Measurements from ENCODE around the gene TUBB4B. TPM values are rescaled to one million over a fixed set of nuclear protein-coding genes. Genes with fewer than 3 reads are reported as not detected.

The TUBB4B gene
- total and polyA plus RNA-seq, 7 donors = 141 to 505 (median 196) TPM

GRCh38 chr9:137281345-137282116, 40.4 kb downstream of the TUBB4B start:
- Histone ChIP-seq H3K9me3 (no peaks in the 10 kb centered on the region), H3K4me3 (no peak overlapping the region), H3K4me1 (peaks cover 0 to 29% (median 18%) of the 10 kb centered on the region in 4 donors), H3K36me3 (peaks cover 0 to 6% (median 0%) of the 10 kb centered on the region in 4 donors), H3K27ac (no peak overlapping the region), H3K27me3 (peaks cover 17 to 72% (median 60%) of the 10 kb centered on the region in 3 donors)
- intact Hi-C loops (cut with DNase I) = no loop called here
- no peak for DNase-seq
- WGBS, 2 donors = 75 to 79% methylated on average over 39 of the region's 39 CpGs
- TF ChIP-seq EP300 (IDR thresholded peaks at IDR 0.05) (no peak), CTCF (IDR thresholded peaks at IDR 0.05) (no peak), POLR2A (IDR thresholded peaks at IDR 0.05) (no peak), POLR2AphosphoS5 (IDR thresholded peaks at IDR 0.05) (no peak)

DNA sequence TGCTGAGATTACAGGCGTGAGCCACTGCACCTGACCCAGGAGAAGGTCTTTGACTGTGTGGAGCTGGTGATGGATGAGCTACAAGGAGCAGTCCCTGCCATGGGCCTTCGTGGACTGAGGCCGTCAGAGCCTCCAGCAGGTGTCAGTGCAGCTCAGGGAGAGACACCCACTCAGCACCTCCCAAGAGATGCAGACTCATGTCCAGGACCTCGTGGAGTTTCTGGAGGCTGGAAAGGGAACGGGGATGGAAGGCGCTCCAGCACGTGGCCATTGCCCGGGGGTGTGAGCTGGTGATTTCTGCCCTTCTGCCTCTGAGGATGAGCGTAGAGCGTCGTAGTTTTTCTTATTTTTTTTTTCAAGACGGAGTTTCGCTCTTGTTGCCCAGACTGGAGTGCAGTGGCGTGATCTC, 45.9 kb downstream of the TUBB4B start:
- TF ChIP-seq POLR2A (IDR thresholded peaks at IDR 0.05) (no peak), CTCF (IDR thresholded peaks at IDR 0.05) (peak in 2 of 4 experiments; percentile 21 to 27)
- 47 to 55% methylated on average over 14 of the region's 14 CpGs for WGBS, 2 donors
- no peaks in the 10 kb centered on the region for H3K36me3 ChIP-seq
- H3K4me3 ChIP-seq = no peak overlapping the region
- H3K27ac ChIP-seq = no peak overlapping the region
- DNase-seq = no peak
- H3K9me3 ChIP-seq = no peaks in the 10 kb centered on the region
- intact Hi-C loops (cut with DNase I) = no loop called here
- peaks cover 0 to 30% (median 10%) of the 10 kb centered on the region in 3 donors for H3K27me3 ChIP-seq
- no peaks in the 10 kb centered on the region for H3K4me1 ChIP-seq

DNA sequence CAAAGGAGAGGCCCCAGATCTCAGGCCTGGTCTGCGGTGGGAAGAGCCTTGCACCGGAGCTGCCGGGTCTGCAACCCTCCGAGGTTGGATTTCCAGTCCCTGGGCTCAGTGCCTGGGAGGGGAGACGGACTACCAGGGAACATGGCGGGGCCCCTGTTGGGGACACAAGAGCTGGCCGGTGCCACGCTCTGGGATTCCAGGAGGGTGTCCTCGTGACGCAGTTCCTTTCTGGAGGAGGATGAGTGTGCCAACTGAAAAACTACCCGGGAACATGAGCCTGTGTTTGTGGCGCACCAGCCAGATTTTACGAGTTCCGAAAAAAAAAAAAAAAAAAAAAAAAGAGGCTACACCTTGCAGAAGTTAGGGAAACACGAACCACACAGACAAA, 52.0 kb downstream of the TUBB4B start:
- H3K4me3 ChIP-seq = no peak overlapping the region
- H3K27me3 ChIP-seq = peaks cover 29 to 65% (median 60%) of the 10 kb centered on the region in 3 donors
- intact Hi-C loops (cut with DNase I) = loop anchor here (10.0 kb wide), 1 partner anchor 232 kb away; no protein-coding TSS in a partner anchor
- H3K27ac ChIP-seq = no peak overlapping the region
- no peaks in the 10 kb centered on the region for H3K36me3 ChIP-seq
- DNase-seq = no peak
- peaks cover 0 to 20% (median 19%) of the 10 kb centered on the region in 4 donors for H3K4me1 ChIP-seq
- TF ChIP-seq CTCF (IDR thresholded peaks at IDR 0.05) = no peak
- no peak for TF ChIP-seq POLR2AphosphoS5 (IDR thresholded peaks at IDR 0.05)
- no peak for TF ChIP-seq POLR2A (IDR thresholded peaks at IDR 0.05)
- no peak for TF ChIP-seq EP300 (IDR thresholded peaks at IDR 0.05)
- WGBS, 2 donors = 40 to 67% methylated on average over 15 of the region's 15 CpGs
- H3K9me3 ChIP-seq = no peaks in the 10 kb centered on the region

Other genes starting within 250 kb of the TUBB4B start
- 10 to 100 TPM; 28.0 to 38.0 (median 36.2) TPM for gene PAXX, start 248.9 kb upstream of the TUBB4B start, total RNA-seq
- 10 to 100 TPM; 28.4 to 80.9 (median 40.8) TPM for gene PAXX, start 248.9 kb upstream of the TUBB4B start, polyA plus RNA-seq
- gene CLIC3, start 244.7 kb upstream of the TUBB4B start, total RNA-seq = 1 to 10 TPM in 1 of 4 donors, not detected in 3; 1.4 TPM
- gene CLIC3, start 244.7 kb upstream of the TUBB4B start, polyA plus RNA-seq = 1 to 10 TPM in 1 of 3 donors, not detected in 2; 4.7 TPM
- 10 to 100 TPM in 3 of 4 donors, 1 to 10 TPM in 1; 9.2 to 19.7 (median 13.2) TPM for gene ABCA2, start 213.1 kb upstream of the TUBB4B start, total RNA-seq
- gene ABCA2, start 213.1 kb upstream of the TUBB4B start, polyA plus RNA-seq = 10 to 100 TPM in 1 of 3 donors, 1 to 10 TPM in 2; 6.0 to 28.6 (median 9.0) TPM
- 1 to 10 TPM in 1 of 4 donors, under 1 TPM in 2, not detected in 1; 0.36 to 1.3 (median 0.41) TPM for gene FUT7, start 209.2 kb upstream of the TUBB4B start, total RNA-seq
- 1 to 10 TPM in 1 of 3 donors, not detected in 2; 1.3 TPM for gene FUT7, start 209.2 kb upstream of the TUBB4B start, polyA plus RNA-seq
- 100 to 1,000 TPM in 1 of 4 donors, 10 to 100 TPM in 3; 21.4 to 101 (median 42.4) TPM for gene NPDC1, start 195.1 kb upstream of the TUBB4B start, total RNA-seq
- 100 to 1,000 TPM in 1 of 3 donors, 10 to 100 TPM in 2; 47.9 to 118 (median 91.9) TPM for gene NPDC1, start 195.1 kb upstream of the TUBB4B start, polyA plus RNA-seq
- 1 to 10 TPM in 3 of 4 donors, not detected in 1; 1.2 to 2.2 (median 2.1) TPM for gene ENTPD2, start 187.2 kb upstream of the TUBB4B start, total RNA-seq
- gene ENTPD2, start 187.2 kb upstream of the TUBB4B start, polyA plus RNA-seq = 1 to 10 TPM in 2 of 3 donors, under 1 TPM in 1; 0.92 to 6.4 (median 3.0) TPM
- gene SAPCD2, start 170.7 kb upstream of the TUBB4B start, total RNA-seq = under 1 TPM in 1 of 4 donors, not detected in 3; 0.81 TPM
- 10 to 100 TPM in 1 of 3 donors, 1 to 10 TPM in 2; 3.6 to 16.4 (median 3.7) TPM for gene SAPCD2, start 170.7 kb upstream of the TUBB4B start, polyA plus RNA-seq
- 1 to 10 TPM; 2.9 to 9.1 (median 4.8) TPM for gene UAP1L1, start 163.8 kb upstream of the TUBB4B start, total RNA-seq
- gene UAP1L1, start 163.8 kb upstream of the TUBB4B start, polyA plus RNA-seq = 1 to 10 TPM; 4.2 to 9.6 (median 6.0) TPM
- gene MAN1B1, start 154.3 kb upstream of the TUBB4B start, total RNA-seq = 10 to 100 TPM; 27.8 to 34.9 (median 28.7) TPM
- 10 to 100 TPM; 12.0 to 52.0 (median 14.1) TPM for gene MAN1B1, start 154.3 kb upstream of the TUBB4B start, polyA plus RNA-seq
- 100 to 1,000 TPM in 2 of 4 donors, 10 to 100 TPM in 2; 88.5 to 140 (median 111) TPM for gene DPP7, start 126.6 kb upstream of the TUBB4B start, total RNA-seq
- 100 to 1,000 TPM in 1 of 3 donors, 10 to 100 TPM in 2; 26.6 to 158 (median 36.6) TPM for gene DPP7, start 126.6 kb upstream of the TUBB4B start, polyA plus RNA-seq
- 1 to 10 TPM in 1 of 4 donors, under 1 TPM in 3; 0.16 to 1.1 (median 0.38) TPM for gene GRIN1, start 102.1 kb upstream of the TUBB4B start, total RNA-seq
- under 1 TPM in 1 of 3 donors, not detected in 2; 0.69 TPM for gene GRIN1, start 102.1 kb upstream of the TUBB4B start, polyA plus RNA-seq
- under 1 TPM in 1 of 4 donors, not detected in 3; 0.68 TPM for gene LRRC26, start 71.2 kb upstream of the TUBB4B start, total RNA-seq
- 1 to 10 TPM; 1.2 to 6.3 (median 1.4) TPM for gene LRRC26, start 71.2 kb upstream of the TUBB4B start, polyA plus RNA-seq
- not detected for gene TMEM210, start 69.2 kb upstream of the TUBB4B start, total RNA-seq
- under 1 TPM in 1 of 3 donors, not detected in 2; 0.12 TPM for gene TMEM210, start 69.2 kb upstream of the TUBB4B start, polyA plus RNA-seq
- gene ANAPC2, start 52.7 kb upstream of the TUBB4B start, total RNA-seq = 10 to 100 TPM; 21.0 to 27.4 (median 24.6) TPM
- 10 to 100 TPM; 12.5 to 49.3 (median 13.2) TPM for gene ANAPC2, start 52.7 kb upstream of the TUBB4B start, polyA plus RNA-seq
- 100 to 1,000 TPM in 1 of 4 donors, 10 to 100 TPM in 3; 39.6 to 122 (median 76.3) TPM for gene SSNA1, start 52.6 kb upstream of the TUBB4B start, total RNA-seq
- 100 to 1,000 TPM in 2 of 3 donors, 10 to 100 TPM in 1; 93.2 to 112 (median 105) TPM for gene SSNA1, start 52.6 kb upstream of the TUBB4B start, polyA plus RNA-seq
- gene TPRN, start 40.5 kb upstream of the TUBB4B start, total RNA-seq = 1 to 10 TPM; 3.0 to 4.6 (median 3.8) TPM
- gene TPRN, start 40.5 kb upstream of the TUBB4B start, polyA plus RNA-seq = 10 to 100 TPM; 64.9 to 80.5 (median 78.1) TPM
- 10 to 100 TPM; 24.8 to 33.4 (median 29.1) TPM for gene TMEM203, start 35.6 kb upstream of the TUBB4B start, total RNA-seq
- 10 to 100 TPM; 27.5 to 42.0 (median 38.4) TPM for gene TMEM203, start 35.6 kb upstream of the TUBB4B start, polyA plus RNA-seq
- gene NDOR1, start 35.6 kb upstream of the TUBB4B start, total RNA-seq = 10 to 100 TPM in 1 of 4 donors, 1 to 10 TPM in 3; 3.8 to 12.7 (median 5.1) TPM
- 10 to 100 TPM in 1 of 3 donors, 1 to 10 TPM in 2; 5.4 to 20.2 (median 6.0) TPM for gene NDOR1, start 35.6 kb upstream of the TUBB4B start, polyA plus RNA-seq
- 1 to 10 TPM in 2 of 4 donors, under 1 TPM in 1, not detected in 1; 0.54 to 1.9 (median 1.1) TPM for gene RNF208, start 19.0 kb upstream of the TUBB4B start, total RNA-seq
- gene RNF208, start 19.0 kb upstream of the TUBB4B start, polyA plus RNA-seq = 1 to 10 TPM; 4.8 to 8.8 (median 5.5) TPM
- gene CYSRT1, start 16.1 kb upstream of the TUBB4B start, total RNA-seq = under 1 TPM in 1 of 4 donors, not detected in 3; 0.33 TPM
- 1 to 10 TPM in 1 of 3 donors, under 1 TPM in 1, not detected in 1; 0.54 to 1.2 TPM for gene CYSRT1, start 16.1 kb upstream of the TUBB4B start, polyA plus RNA-seq
- gene RNF224, start 13.8 kb upstream of the TUBB4B start, total RNA-seq = not detected
- gene RNF224, start 13.8 kb upstream of the TUBB4B start, polyA plus RNA-seq = under 1 TPM in 1 of 3 donors, not detected in 2; 0.04 TPM
- gene SLC34A3, start 10.4 kb upstream of the TUBB4B start, total RNA-seq = not detected
- not detected for gene SLC34A3, start 10.4 kb upstream of the TUBB4B start, polyA plus RNA-seq
- gene STPG3, start 10.0 kb downstream of the TUBB4B start, total RNA-seq = not detected
- not detected for gene STPG3, start 10.0 kb downstream of the TUBB4B start, polyA plus RNA-seq
- gene NELFB, start 14.0 kb downstream of the TUBB4B start, total RNA-seq = 10 to 100 TPM; 24.7 to 36.5 (median 33.2) TPM
- 10 to 100 TPM; 41.6 to 70.5 (median 45.0) TPM for gene NELFB, start 14.0 kb downstream of the TUBB4B start, polyA plus RNA-seq
- 1 to 10 TPM; 3.8 to 4.3 (median 3.9) TPM for gene TOR4A, start 36.4 kb downstream of the TUBB4B start, total RNA-seq
- gene TOR4A, start 36.4 kb downstream of the TUBB4B start, polyA plus RNA-seq = 10 to 100 TPM in 1 of 3 donors, 1 to 10 TPM in 2; 5.1 to 33.0 (median 6.6) TPM
- 1 to 10 TPM in 3 of 4 donors, not detected in 1; 1.8 to 2.9 (median 2.8) TPM for gene NRARP, start 61.0 kb downstream of the TUBB4B start, total RNA-seq
- 10 to 100 TPM; 20.4 to 24.7 (median 24.0) TPM for gene NRARP, start 61.0 kb downstream of the TUBB4B start, polyA plus RNA-seq
- gene EXD3, start 181.9 kb downstream of the TUBB4B start, total RNA-seq = 10 to 100 TPM in 2 of 4 donors, 1 to 10 TPM in 2; 8.9 to 25.5 (median 11.8) TPM
- 10 to 100 TPM; 18.0 to 29.7 (median 26.6) TPM for gene EXD3, start 181.9 kb downstream of the TUBB4B start, polyA plus RNA-seq
- gene NOXA1, start 182.1 kb downstream of the TUBB4B start, total RNA-seq = 1 to 10 TPM; 1.4 to 3.3 (median 2.9) TPM
- gene NOXA1, start 182.1 kb downstream of the TUBB4B start, polyA plus RNA-seq = 10 to 100 TPM; 15.0 to 16.4 (median 15.4) TPM
- under 1 TPM in 1 of 4 donors, not detected in 3; 0.71 TPM for gene ENTPD8, start 200.1 kb downstream of the TUBB4B start, total RNA-seq
- 10 to 100 TPM; 32.4 to 65.3 (median 44.4) TPM for gene ENTPD8, start 200.1 kb downstream of the TUBB4B start, polyA plus RNA-seq
- 10 to 100 TPM; 21.8 to 33.8 (median 27.4) TPM for gene NSMF, start 218.0 kb downstream of the TUBB4B start, total RNA-seq
- gene NSMF, start 218.0 kb downstream of the TUBB4B start, polyA plus RNA-seq = 10 to 100 TPM; 24.0 to 50.4 (median 42.4) TPM